Measurements from ENCODE around the gene CLDN8.

GRCh38 chr21:30251781-30252180 is 35.9 kb upstream of the CLDN8 start:
- TF ChIP-seq CTCF (IDR thresholded peaks at IDR 0.05; ENCODE audit: borderline replicate concordance, extremely low read depth, low read length, poor library complexity, severe bottlenecking) (no peak), EZH2 (IDR thresholded peaks at IDR 0.05; ENCODE audit: borderline replicate concordance, low read depth, low read length, severe bottlenecking) (no peak)

Measured in DND-41 (cell line).